ACC112 (cell line): ENCODE measurements around the gene OAT.

ENCODE experiments used
- H2AFZ ChIP-seq: fragments of 200-600 bp; sonication (generic); one replicate; pipeline ENCODE4 v1.6.0; 2017; ENCODE audit warnings: antibody characterized with exemption, low read length; ENCODE audit not compliant: unreplicated experiment
- H3K27ac ChIP-seq: fragments of 200-600 bp; sonication (generic); 2 replicates; pipeline ENCODE4 v1.5.1; 2014; ENCODE audit warnings: low read depth, mild to moderate bottlenecking, antibody characterized with exemption, low read length, moderate library complexity
- H3K27me3 ChIP-seq: fragments of 200-600 bp; sonication (generic); 2 replicates; pipeline ENCODE4 v1.6.1; 2014; ENCODE audit warnings: mild to moderate bottlenecking, antibody characterized with exemption, low read length, moderate library complexity, mixed read lengths; ENCODE audit not compliant: insufficient read depth
- H3K36me3 ChIP-seq: fragments of 200-600 bp; sonication (generic); 2 replicates; pipeline ENCODE4 v1.6.1; 2016; ENCODE audit warnings: mild to moderate bottlenecking, antibody characterized with exemption, low read length, moderate library complexity, mixed read lengths; ENCODE audit not compliant: insufficient read depth
- H3K4me1 ChIP-seq: fragments of 200-600 bp; sonication (generic); one replicate; pipeline ENCODE4 v1.6.1; 2016; ENCODE audit warnings: low read length, mixed read lengths; ENCODE audit not compliant: insufficient read depth, unreplicated experiment, control insufficient read depth
- H3K4me3 ChIP-seq: fragments of 200-600 bp; sonication (generic); 2 replicates; pipeline ENCODE4 v1.5.1; 2014; ENCODE audit warnings: mild to moderate bottlenecking, low read depth, low read length
- H3K79me2 ChIP-seq: fragments of 200-600 bp; sonication (generic); one replicate; pipeline ENCODE4 v1.6.0; 2016; ENCODE audit warnings: low read length; ENCODE audit not compliant: control insufficient read depth, unreplicated experiment, insufficient read depth

The OAT gene

GRCh38 chr10:124367414-124367813, 51.3 kb downstream of the OAT start:
- Histone ChIP-seq H3K4me3 (no peak overlapping the region), H3K36me3 (no peaks in the 10 kb centered on the region), H3K27me3 (peaks cover 28% of the 10 kb centered on the region), H3K4me1 (no peaks in the 10 kb centered on the region), H3K27ac (no peak overlapping the region), H2AFZ (no peak overlapping the region), H3K79me2 (no peaks in the 10 kb centered on the region)

- no peaks in the 10 kb centered on the region for H3K79me2 ChIP-seq
- no peaks in the 10 kb centered on the region for H3K36me3 ChIP-seq
- H3K27me3 ChIP-seq, result peaks cover 23% of the 10 kb centered on the region
- H3K4me3 ChIP-seq, result no peak overlapping the region
- H3K4me1 ChIP-seq, result no peaks in the 10 kb centered on the region
- no peak overlapping the region for H3K27ac ChIP-seq
- H2AFZ ChIP-seq, result no peak overlapping the region
Observed at GRCh38 chr10:124366825-124367224, 51.9 kb downstream of the OAT start.

GRCh38 chr10:124366343-124366742, 52.4 kb downstream of the OAT start:
- H3K4me3 ChIP-seq, result no peak overlapping the region
- no peak overlapping the region for H3K27ac ChIP-seq
- peaks cover 20% of the 10 kb centered on the region for H3K27me3 ChIP-seq
- no peaks in the 10 kb centered on the region for H3K36me3 ChIP-seq
- no peak overlapping the region for H2AFZ ChIP-seq
- H3K79me2 ChIP-seq, result no peaks in the 10 kb centered on the region
- no peaks in the 10 kb centered on the region for H3K4me1 ChIP-seq

- H3K27ac ChIP-seq, result no peak overlapping the region
- H3K79me2 ChIP-seq, result no peaks in the 10 kb centered on the region
- no peak overlapping the region for H2AFZ ChIP-seq
- H3K27me3 ChIP-seq, result peaks cover 7% of the 10 kb centered on the region; the same call in 1 of the 2 replicates
- H3K4me3 ChIP-seq, result no peak overlapping the region
- H3K36me3 ChIP-seq, result no peaks in the 10 kb centered on the region
- H3K4me1 ChIP-seq, result no peaks in the 10 kb centered on the region
Observed at GRCh38 chr10:124364674-124365073, 54.0 kb downstream of the OAT start.

- Histone ChIP-seq H3K4me1 (no peaks in the 10 kb centered on the region), H3K4me3 (no peak overlapping the region), H3K79me2 (no peaks in the 10 kb centered on the region), H3K27me3 (peaks cover 1% of the 10 kb centered on the region; the same call in 1 of the 2 replicates), H3K27ac (no peak overlapping the region), H3K36me3 (no peaks in the 10 kb centered on the region), H2AFZ (no peak overlapping the region)
Observed at GRCh38 chr10:124362568-124362967, 56.2 kb downstream of the OAT start.

GRCh38 chr10:124359336-124359832, 59.3 kb downstream of the OAT start:
- Histone ChIP-seq H3K4me3 (no peak overlapping the region), H3K27me3 (no peaks in the 10 kb centered on the region)

GRCh38 chr10:124357561-124357885, 61.2 kb downstream of the OAT start:
- Histone ChIP-seq H3K4me3 (no peak overlapping the region), H3K4me1 (peaks cover 4% of the 10 kb centered on the region), H3K27me3 (no peaks in the 10 kb centered on the region), H3K79me2 (no peaks in the 10 kb centered on the region), H2AFZ (no peak overlapping the region), H3K36me3 (no peaks in the 10 kb centered on the region), H3K27ac (no peak overlapping the region)

More at GRCh38 chr10:124359336-124359832, 59.3 kb downstream of the OAT start:
- Histone ChIP-seq H3K4me1 (peaks cover 4% of the 10 kb centered on the region), H3K27ac (no peak overlapping the region), H3K36me3 (no peaks in the 10 kb centered on the region), H2AFZ (no peak overlapping the region), H3K79me2 (no peaks in the 10 kb centered on the region)

- peaks cover 4% of the 10 kb centered on the region for H3K4me1 ChIP-seq
- H2AFZ ChIP-seq, result no peak overlapping the region
- H3K4me3 ChIP-seq, result no peak overlapping the region
- H3K36me3 ChIP-seq, result no peaks in the 10 kb centered on the region
- no peak overlapping the region for H3K27ac ChIP-seq
- no peaks in the 10 kb centered on the region for H3K27me3 ChIP-seq
- no peaks in the 10 kb centered on the region for H3K79me2 ChIP-seq
Observed at GRCh38 chr10:124356701-124357560, 61.8 kb downstream of the OAT start.

- Histone ChIP-seq H3K4me1 (peaks cover 4% of the 10 kb centered on the region), H3K36me3 (no peaks in the 10 kb centered on the region), H2AFZ (peak overlapping the region; percentile 77), H3K27ac (peak overlapping the region; percentile 66), H3K79me2 (no peaks in the 10 kb centered on the region), H3K4me3 (peak overlapping the region; percentile 75), H3K27me3 (no peaks in the 10 kb centered on the region)
Observed at GRCh38 chr10:124354411-124355382, 64.0 kb downstream of the OAT start.

- H3K27ac ChIP-seq, result no peak overlapping the region
- no peaks in the 10 kb centered on the region for H3K79me2 ChIP-seq
- H3K4me1 ChIP-seq, result peaks cover 4% of the 10 kb centered on the region
- H3K4me3 ChIP-seq, result no peak overlapping the region
- no peaks in the 10 kb centered on the region for H3K27me3 ChIP-seq
- no peaks in the 10 kb centered on the region for H3K36me3 ChIP-seq
- no peak overlapping the region for H2AFZ ChIP-seq
Observed at GRCh38 chr10:124353896-124354295, 64.8 kb downstream of the OAT start.
